ENCODE results near the gene EXO5.
"Not testable (repeated sequence)": the region's sequence is repeated elsewhere in the genome, so short reads cannot be mapped to it uniquely, and the experiment has no call there.

The EXO5 gene

DNA sequence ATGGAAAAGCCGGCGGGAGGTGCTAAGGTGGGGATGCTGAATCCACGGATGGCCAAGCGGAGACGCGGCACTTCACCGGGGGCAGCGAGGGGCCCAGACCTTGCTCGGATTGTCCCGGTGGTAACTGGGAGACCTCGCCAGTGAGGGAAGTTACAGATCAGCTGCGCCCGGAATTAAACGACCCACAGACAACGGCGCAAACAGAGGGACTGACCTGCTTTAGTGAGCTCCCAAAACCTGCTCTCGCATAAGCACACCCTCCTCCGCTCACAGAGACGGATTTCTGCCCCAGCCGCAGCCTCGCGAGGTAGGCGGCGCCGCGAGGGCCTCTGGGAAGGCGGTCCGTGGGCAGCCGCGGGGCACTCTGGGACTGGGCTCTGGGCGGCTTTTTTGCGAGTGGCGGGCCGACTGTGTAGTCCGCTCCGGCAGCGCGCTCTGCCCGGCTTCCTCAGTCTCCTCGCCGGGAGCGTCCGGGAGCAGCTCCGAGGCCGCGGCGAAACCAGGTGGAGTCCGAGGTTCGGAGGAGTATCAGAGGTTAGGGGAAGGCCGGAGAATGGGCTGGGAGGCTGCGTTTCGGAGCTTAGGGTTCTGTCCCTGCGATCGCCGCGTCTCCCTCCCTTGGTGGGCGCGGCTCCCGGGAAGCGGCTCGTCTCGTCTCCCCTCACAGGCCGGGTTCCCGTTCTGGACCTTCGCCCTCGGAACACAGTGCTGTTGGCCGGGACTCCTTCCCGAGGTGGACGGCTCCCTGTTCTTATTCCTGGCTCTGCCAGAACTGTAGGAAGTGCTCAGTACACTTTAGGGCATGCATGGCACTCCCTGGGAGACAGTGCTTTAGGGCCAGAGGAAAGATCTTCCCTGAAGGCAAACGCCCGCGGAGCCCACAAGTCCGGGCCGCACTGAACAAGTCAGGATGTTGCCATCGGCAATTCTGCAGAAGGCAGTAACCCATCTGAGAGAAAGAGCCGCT lies at the start of gene EXO5:
TSS of gene EXO5 (plus strand) at position 393 of the 967 bp plus-strand sequence. CDS start 5,778 bp downstream, outside the sequence.
- peak; percentile 35 for DNase-seq

DNA sequence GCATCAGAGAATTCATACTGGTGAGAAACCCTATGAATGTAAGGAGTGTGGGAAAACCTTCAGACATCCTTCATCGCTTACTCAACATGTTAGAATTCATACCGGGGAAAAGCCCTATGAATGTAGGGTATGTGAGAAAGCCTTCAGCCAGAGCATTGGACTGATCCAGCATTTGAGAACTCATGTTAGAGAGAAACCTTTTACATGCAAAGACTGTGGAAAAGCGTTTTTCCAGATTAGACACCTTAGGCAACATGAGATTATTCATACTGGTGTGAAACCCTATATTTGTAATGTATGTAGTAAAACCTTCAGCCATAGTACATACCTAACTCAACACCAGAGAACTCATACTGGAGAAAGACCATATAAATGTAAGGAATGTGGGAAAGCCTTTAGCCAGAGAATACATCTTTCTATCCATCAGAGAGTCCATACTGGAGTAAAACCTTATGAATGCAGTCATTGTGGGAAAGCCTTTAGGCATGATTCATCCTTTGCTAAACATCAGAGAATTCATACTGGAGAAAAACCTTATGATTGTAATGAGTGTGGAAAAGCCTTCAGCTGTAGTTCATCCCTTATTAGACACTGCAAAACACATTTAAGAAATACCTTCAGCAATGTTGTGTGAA lies 45.5 kb upstream of the EXO5 start:
- DNase-seq = no peak

GRCh38 chr1:40469327-40469726 lies 39.2 kb upstream of the EXO5 start:
- DNase-seq = no peak

DNA sequence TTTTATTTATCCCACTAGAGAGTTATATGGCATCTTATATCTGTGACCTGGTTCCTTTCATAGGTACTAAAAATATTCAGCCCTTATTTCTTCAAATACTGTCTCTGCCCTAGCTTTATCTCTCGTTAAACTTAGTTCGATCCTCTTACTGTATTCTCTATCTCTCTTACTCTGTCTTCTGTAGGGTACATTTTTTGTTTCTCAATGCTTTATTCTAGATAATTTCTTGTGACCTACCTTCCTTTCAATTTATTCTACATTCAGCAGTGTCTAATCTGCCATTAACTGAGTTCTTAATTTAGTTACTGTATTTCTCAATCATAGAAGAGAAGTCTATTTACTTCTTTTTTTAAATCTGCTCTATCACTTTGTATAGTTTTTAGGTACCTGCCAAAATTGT lies 33.3 kb upstream of the EXO5 start:
- no peak for DNase-seq

- DNase-seq = peak; percentile 27
Observed at GRCh38 chr1:40476924-40477677, 31.5 kb upstream of the EXO5 start, which contains the start of gene ZFP69. Gene ZFP69 (plus strand): TSS chr1:40477290. CDS start chr1:40479362, 2,072 bp downstream.

DNA sequence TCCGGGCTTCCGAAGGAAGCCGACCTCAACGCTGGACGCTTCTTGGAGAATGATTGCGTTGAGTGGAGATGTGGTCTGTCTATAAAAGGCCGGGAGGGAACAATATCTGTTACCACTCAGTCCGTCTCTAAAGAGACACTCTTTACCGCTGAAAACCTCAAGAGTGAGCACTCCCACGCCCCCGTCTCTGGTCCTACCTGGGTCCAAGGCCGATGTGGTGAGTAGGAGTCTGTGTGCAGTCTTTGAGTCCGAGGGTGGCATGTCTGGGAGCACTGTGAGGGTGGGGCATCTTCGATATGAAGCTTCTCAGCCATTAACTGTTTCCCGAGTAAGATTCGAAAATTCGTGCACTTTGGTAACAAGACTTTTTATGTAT lies 30.9 kb upstream of the EXO5 start:
- DNase-seq = no peak

GRCh38 chr1:40478276-40478675 lies 30.3 kb upstream of the EXO5 start:
- DNase-seq = no peak

DNA sequence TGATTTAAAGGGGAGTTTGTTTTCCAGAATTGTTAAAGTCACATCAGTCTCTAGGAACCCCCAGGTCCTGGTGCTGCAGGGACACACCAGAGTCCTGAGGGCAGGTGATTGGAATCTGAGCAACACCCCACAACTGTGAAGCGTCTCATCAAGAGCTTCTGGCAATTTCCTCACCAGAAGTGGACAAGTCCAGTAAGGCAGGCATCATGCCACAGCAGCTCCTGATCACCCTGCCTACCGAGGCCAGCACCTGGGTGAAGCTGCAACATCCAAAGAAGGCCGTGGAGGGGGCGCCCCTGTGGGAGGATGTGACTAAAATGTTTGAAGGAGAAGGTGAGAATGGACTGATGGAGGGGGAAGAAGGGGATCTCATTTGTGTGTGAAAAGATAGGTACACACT lies 29.4 kb upstream of the EXO5 start:
- no peak for DNase-seq

DNA sequence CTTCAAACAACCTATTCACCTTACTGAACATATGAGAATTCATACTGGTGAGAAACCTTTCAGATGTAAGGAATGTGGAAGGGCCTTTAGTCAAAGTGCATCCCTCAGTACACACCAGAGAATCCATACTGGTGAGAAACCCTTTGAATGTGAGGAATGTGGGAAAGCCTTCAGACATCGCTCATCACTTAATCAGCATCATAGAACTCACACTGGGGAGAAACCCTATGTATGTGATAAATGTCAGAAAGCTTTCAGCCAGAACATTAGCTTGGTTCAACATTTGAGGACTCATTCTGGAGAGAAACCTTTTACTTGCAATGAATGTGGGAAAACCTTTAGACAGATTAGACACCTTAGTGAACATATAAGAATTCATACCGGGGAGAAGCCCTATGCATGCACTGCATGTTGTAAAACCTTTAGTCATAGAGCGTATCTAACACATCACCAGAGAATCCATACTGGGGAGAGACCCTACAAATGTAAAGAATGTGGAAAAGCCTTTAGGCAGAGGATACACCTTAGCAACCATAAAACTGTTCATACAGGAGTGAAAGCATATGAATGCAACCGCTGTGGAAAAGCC lies 13.2 kb upstream of the EXO5 start:
- no peak for DNase-seq

DNA sequence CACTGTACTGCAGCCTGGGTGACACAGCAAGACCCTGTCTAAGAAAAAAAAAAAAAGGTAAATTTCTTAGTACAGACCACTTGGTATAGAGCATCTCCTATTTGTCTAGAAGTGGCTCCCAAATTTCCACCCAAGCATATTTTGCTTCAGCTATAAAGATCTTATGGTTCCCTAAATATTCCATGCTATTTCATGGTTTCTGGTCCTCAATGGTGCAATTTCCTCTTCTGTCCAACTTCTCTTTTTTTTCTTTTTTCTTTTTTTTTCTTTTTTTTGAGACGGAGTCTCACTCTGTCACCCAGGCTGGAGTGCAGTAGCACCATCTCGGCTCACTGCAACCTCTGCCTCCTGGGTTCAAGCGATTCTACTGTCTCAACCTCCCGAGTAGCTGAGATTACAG lies 5.9 kb upstream of the EXO5 start:
- DNase-seq = not testable (repeated sequence)

DNA sequence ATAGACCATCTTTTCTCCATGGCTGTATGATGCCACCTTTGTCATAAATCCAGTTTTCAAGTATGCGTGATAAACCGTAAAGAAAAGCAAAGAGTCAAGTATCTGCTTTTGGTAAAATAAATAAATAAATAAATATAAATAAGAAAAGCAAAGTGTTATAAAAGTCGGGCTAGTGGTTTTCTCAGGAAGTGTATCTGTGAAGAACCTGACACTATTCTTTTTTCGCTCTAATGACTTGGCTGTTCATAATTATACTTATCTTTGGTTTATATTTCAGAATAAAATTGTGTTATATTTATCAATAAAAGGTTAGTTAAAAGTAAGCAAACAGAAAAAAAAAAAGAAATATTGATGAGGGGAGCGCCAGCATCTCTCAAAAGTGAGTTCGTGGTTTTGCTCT lies 594 bp upstream of the EXO5 start:
- no peak for DNase-seq

DNA sequence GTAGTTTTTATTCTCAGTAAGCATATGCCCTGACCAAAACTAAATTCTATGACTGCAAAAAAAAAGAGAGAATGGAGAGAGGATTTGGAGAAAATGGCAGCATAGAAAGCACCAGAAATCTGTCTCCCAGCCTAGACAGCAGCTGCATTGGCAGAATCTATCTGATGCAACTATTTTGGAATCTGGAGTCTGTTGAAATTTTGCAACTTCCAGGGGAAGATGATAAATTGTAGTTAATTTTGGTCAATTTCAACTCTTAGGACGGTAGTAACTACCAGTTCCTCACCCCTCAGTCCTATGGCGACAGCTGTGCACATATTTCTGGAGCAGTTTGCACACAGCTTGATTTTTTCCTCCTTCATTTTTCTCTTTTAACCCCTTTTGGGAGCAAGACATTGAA lies 10.9 kb downstream of the EXO5 start:
- no peak for DNase-seq

GRCh38 chr1:40530735-40531380 lies 22.3 kb downstream of the EXO5 start:
- DNase-seq = no peak

GRCh38 chr1:40531381-40532061 lies 23.0 kb downstream of the EXO5 start, which contains the start of gene ZNF684:
Gene ZNF684 (plus strand): TSS chr1:40531637. CDS start chr1:40533167, 1,530 bp downstream.
- DNase-seq = peak; percentile 79

DNA sequence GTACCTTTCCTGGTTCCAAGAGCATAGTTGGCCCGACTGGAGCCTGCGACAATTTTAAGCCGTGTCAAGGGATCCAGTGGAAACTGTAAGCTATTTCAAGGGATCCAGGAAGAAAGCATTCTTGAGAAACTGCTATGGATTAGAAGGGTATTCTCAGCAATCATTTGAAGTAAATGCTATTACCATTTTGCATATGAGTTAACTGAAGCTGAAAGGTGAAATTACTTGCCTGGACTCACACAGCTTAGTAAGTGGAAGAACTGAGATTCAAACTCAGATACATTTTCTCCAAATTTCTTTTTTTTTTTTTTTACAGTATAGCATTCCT lies 23.5 kb downstream of the EXO5 start:
- DNase-seq = no peak

DNA sequence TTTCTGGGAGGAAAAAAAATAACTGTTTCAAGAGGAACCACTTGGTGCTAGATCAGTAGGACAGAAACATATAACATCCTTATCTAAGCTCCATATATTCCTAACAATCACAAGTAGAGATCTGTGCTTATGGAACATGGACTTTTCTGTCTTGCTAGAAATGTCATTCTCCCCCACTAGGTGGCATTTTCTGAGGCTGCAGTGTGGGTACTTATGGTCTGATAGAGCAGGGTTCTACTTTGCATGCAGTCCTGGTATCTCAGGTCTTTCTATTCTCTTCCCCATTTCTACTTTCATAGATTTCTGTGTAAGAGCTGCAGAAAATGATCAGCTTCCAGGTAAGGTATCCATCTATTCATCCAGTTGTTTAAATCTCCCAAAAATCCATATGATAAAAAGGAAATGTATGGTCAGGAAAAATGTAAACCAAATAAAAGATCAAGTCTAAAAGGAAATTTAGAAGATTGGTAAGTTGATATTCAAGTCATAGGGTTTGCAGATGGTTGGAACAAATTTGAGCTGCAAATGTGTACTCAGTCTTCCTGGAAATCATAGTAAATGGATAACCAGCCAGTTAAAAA lies 24.4 kb downstream of the EXO5 start:
- DNase-seq = peak; percentile 19

GRCh38 chr1:40534589-40534988 lies 26.0 kb downstream of the EXO5 start:
- DNase-seq = no peak

GRCh38 chr1:40535732-40536131 lies 27.2 kb downstream of the EXO5 start:
- DNase-seq = no peak

- no peak for DNase-seq
Observed at GRCh38 chr1:40539338-40539737, 30.8 kb downstream of the EXO5 start.

GRCh38 chr1:40546957-40547356 lies 38.4 kb downstream of the EXO5 start:
- DNase-seq = no peak

GRCh38 chr1:40553017-40553416 lies 44.5 kb downstream of the EXO5 start:
- DNase-seq = no peak
